GM20000 (cell line): ENCODE data around the gene KAZN.

ENCODE experiments used
- DNase-seq: peaks from one replicate; pipeline ENCODE4 v3.0.0; 2012; ENCODE audit warnings: low spot score
- TF ChIP-seq, protein P1 (sequence below): IDR thresholded peaks from 2 replicates; pipeline ENCODE4 v1.5.1; 2012; ENCODE audit warnings: mild to moderate bottlenecking, control low read depth; ENCODE audit errors: extremely low read depth, missing control alignments

The KAZN gene

GRCh38 chr1:14625572-14625971 lies 27.1 kb downstream of the KAZN start:
- no peak for DNase-seq
- TF ChIP-seq, protein P1, sequence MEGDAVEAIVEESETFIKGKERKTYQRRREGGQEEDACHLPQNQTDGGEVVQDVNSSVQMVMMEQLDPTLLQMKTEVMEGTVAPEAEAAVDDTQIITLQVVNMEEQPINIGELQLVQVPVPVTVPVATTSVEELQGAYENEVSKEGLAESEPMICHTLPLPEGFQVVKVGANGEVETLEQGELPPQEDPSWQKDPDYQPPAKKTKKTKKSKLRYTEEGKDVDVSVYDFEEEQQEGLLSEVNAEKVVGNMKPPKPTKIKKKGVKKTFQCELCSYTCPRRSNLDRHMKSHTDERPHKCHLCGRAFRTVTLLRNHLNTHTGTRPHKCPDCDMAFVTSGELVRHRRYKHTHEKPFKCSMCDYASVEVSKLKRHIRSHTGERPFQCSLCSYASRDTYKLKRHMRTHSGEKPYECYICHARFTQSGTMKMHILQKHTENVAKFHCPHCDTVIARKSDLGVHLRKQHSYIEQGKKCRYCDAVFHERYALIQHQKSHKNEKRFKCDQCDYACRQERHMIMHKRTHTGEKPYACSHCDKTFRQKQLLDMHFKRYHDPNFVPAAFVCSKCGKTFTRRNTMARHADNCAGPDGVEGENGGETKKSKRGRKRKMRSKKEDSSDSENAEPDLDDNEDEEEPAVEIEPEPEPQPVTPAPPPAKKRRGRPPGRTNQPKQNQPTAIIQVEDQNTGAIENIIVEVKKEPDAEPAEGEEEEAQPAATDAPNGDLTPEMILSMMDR = no peak

DNA sequence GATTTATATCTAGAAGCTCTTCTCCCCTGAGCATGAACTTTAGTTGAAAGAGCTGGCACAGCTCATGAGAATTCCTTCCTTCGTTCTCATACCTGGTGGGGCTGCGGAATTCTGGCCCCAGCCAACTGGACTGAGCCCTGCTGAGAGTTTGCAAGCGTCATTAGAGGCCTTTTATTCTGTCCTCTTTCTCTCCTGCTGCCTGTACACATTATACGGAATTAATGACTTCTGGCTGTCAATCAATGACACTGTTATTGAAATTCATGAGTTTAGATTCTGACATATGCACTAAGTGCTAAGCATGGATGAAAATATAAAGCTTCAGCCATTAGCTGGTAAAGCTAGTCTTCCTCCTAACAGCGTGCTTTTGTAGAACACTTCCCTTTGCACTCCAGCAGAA lies 27.5 kb downstream of the KAZN start:
- TF ChIP-seq, protein P1 = no peak

DNA sequence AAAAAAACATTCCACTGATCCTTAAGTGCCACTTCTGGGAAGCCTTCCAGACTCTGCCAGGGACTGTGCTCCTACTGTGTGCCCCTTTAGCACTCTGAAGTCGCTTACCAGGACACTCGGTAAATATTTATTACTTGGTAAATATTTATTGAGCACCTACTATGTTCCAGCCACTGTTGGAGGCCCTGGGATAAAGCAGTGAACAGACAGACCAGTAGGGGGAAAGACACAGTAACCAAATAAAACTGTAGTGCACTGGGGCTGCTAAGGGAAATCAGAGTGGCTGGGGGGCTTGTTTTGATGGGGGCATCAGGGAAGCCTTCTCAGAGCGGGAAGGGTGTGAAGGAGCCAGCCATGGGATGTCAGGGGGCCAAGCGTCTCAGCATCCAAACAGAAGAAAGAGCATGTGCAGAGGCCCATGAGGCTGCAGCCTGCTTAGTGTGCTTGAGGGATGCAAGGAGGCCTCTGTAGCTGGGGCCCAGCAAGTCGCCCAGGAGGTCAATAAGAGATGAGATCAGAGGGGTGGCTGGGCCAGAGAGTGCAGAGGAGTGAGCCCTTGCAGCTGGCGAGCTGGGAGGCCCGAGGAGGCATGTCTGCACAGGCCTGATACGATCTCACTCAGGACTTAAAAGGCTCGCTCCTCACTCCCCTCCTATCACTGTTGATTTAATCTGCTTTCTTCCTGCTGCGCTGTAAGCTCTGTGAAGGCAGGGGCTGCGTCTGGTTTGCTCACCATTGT lies 28.6 kb downstream of the KAZN start:
- DNase-seq = no peak
- TF ChIP-seq, protein P1 = no peak

More for the DNA sequence above, 27.5 kb downstream of the KAZN start:
- DNase-seq = no peak

DNA sequence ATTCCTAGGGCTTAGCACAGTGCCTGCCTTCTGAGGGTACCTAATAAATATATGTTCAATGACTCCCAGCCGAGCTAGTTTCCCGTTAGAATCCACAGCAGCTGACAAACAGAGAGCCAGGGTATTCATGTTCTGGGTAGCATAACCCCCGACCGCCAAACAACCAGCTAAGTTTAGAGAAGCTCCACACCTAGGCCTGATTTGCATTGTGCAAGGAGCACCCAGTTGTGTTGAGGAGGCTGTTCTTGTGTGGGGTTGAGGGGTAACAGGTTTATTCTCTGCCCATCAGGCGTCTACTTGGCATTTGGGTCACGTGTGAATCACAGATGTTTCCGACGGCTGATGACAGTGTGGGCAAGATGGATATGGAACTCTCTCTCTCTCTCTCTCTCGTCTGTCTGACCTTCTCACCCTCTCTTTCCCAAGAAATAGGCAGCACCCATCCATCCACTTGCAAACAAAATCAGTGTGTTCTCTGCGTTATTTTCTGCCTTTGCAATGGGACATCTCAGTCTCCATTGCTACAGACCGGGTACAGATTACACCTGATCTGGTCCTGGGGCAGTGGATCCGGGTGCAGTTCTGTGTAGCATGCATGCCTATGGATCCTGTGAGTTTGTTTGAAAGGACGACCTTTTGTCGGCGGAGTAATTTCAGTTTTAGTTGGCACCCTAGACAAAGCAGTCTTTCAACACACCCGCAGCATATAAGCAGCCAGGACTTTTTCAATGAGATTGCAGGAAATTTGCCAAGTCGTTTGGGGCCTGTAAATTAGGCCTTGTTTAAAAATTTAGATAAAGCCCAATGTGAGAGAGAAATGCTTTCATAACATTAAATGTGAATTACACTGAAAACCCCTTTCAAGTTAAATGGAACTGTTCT lies 29.4 kb downstream of the KAZN start:
- TF ChIP-seq, protein P1 = no peak
- no peak for DNase-seq

GRCh38 chr1:14629363-14630014 lies 31.0 kb downstream of the KAZN start:
- TF ChIP-seq, protein P1 = no peak
- DNase-seq = no peak

DNA sequence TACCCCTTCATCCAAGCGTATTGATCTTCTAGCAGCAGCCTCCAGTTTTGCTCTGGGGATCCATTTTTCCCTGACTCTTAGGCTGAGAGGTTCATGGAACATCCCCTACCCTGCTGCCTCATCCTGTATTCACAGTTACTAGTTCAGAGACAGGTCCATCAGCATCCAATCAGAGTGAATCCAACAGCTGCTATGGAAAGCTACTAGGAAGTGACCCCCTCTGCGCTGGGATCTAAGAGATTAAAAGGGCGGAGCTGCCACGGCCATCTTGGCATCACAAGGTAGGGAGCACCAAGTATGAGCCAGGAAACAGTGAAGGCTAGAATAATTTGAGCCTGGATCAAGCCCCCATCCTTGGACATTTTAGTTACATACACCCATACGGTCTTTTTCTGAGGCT lies 32.5 kb downstream of the KAZN start:
- TF ChIP-seq, protein P1 = no peak
- DNase-seq = no peak

- no peak for DNase-seq
- TF ChIP-seq, protein P1 = no peak
Measured at GRCh38 chr1:14631421-14631820, 32.9 kb downstream of the KAZN start.
